ENCODE measurements around the gene PARVB.

PARVB gene

GRCh38 chr22:44026630-44027511 lies 2.8 kb downstream of the PARVB start:
- DNase-seq (ENCODE audit: low read depth, low spot score) = peak; percentile 44

- no peak for DNase-seq (ENCODE audit: low read depth, low spot score)
Observed at GRCh38 chr22:44028091-44028490, 4.0 kb downstream of the PARVB start.

- DNase-seq (ENCODE audit: low read depth, low spot score) = no peak
Observed at GRCh38 chr22:44029069-44029468, 5.0 kb downstream of the PARVB start.

DNA sequence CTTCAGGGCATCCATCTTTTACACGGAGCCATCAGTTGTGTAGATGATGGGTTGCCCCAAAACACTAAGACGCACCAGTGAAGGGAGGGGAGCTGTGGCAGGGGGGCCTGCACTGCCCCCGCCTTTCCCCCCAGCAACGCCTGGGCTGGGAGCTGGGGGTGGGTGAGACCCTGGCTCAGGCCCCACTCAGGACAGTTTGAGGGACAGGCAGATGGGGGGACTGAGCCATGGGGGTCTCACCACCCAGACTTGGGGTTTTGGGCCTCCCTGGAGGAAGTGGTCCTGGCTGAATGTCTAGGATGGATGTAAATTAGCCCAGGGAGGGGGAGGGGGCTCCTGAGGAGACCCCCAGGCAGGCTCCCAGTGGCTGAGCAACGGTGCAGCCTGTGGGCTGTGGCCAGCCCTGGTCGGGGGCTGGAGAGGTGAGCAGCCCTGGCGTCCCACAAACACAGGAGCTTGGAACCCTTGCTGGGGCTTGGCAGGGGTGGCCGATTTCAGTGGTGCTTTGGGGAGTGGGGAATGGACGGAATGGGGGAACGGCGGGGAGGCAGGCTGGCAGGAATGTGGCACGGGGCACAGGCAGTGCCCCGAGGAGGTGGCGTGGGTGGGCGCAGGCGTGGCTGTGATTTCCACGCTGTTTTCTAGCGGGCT lies 6.1 kb downstream of the PARVB start:
- DNase-seq (ENCODE audit: low read depth, low spot score) = no peak

GRCh38 chr22:44030702-44031082 lies 6.6 kb downstream of the PARVB start:
- DNase-seq (ENCODE audit: low read depth, low spot score) = no peak

- no peak for DNase-seq (ENCODE audit: low read depth, low spot score)
Observed at GRCh38 chr22:44031158-44031952, 7.3 kb downstream of the PARVB start.

DNA sequence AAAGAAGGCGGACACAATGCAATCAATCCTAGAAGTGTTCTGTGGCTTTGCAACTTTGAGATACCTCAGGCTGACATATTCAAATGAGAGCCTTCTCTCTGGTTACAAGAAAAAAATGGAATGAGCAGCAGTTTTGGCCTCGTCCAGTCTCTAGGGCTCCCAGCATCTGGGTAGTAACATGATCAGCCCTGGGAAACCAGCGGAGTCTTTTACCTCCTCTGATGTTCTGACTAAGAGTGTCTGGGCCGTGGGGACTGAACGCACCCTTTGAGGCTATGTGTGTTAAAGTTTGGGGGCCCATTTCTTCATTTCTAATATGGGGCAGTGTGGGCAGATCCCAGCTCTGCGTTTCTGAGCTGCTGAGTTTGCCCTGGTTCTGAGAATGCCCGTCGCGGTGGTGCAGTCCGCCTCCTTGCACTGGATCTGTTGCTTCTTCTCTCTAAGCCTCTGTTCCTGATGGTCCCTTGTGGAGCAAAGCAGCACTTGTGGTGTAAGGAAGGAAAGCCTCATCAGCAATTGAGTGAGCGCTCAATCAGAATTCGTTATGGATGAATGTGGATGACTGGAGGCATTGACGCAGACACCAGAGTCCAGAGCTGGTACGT lies 8.1 kb downstream of the PARVB start:
- DNase-seq (ENCODE audit: low read depth, low spot score) = no peak

GRCh38 chr22:44033287-44033686 lies 9.2 kb downstream of the PARVB start:
- no peak for DNase-seq (ENCODE audit: low read depth, low spot score)

- peak; percentile 47 for DNase-seq (ENCODE audit: low read depth, low spot score)
Observed at GRCh38 chr22:44033694-44034093, 9.6 kb downstream of the PARVB start.

DNA sequence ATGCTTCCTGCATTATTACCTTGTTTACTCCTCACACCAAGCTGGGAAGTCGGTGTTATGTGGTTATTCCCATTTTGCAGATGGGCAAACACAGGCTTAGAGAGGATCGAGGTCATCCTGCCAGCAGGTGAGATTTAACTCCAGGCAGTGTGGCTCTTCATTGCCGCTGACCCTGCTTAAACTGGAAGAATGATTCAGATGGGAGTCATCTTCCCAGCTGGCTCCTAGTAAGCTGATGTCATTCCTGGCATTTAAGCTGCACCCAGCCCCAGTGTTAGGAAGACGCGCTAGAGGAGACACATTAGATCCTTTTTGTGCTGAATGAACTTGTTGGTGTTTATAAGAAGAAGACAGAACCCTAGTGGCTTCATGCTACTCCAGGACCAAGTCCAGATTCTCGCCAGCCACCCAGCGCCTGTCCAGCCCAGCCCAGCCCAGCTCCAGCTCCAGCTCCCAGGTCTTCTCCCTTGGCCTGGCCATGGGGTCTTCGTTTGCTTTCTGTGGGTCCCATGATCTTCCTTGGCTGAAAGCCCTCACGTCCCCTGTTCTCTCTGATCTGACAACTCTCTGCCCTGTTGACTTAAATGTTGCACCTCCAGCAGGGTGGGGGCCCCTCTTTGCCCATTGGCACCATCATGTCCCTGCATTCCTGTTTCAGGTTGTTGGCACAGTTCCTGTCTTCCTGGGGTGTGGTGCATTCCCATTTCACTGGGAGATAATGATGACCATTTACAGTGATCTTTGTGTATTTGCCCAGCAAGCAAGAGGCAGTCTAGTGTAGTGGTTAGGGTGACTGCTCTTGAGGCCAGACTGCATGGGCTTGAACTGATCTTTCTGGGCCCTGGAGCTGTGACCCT lies 13.6 kb downstream of the PARVB start:
- DNase-seq (ENCODE audit: low read depth, low spot score) = peak; percentile 66

DNA sequence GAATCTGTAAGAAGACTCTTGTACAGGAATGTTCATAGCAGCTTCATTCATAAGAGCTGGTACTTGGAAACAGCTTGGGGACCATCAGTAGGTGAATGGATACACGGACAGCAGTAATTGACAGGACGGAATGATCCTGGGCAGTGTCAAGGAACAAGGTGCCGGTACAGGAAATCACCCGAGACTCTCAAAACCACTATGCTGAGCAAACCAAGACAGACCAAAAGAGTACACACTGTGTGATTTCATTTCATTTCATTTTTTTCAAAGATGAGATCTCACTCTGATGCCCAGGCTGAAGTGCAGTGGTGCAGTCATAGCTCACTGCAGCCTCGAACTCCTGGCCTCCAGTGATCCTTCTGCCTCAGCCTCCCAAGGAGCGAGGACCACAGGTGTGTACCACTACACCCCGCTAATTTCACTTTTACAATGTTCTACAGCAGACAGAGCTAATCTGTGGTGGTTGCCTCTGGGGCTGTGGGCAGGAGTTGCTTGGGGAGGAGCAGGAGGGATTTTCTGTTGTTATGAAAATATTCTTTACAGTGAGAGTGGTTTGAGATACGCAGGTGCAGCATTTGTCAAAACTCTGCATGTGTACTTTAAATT lies 15.6 kb downstream of the PARVB start:
- DNase-seq (ENCODE audit: low read depth, low spot score) = no peak

DNA sequence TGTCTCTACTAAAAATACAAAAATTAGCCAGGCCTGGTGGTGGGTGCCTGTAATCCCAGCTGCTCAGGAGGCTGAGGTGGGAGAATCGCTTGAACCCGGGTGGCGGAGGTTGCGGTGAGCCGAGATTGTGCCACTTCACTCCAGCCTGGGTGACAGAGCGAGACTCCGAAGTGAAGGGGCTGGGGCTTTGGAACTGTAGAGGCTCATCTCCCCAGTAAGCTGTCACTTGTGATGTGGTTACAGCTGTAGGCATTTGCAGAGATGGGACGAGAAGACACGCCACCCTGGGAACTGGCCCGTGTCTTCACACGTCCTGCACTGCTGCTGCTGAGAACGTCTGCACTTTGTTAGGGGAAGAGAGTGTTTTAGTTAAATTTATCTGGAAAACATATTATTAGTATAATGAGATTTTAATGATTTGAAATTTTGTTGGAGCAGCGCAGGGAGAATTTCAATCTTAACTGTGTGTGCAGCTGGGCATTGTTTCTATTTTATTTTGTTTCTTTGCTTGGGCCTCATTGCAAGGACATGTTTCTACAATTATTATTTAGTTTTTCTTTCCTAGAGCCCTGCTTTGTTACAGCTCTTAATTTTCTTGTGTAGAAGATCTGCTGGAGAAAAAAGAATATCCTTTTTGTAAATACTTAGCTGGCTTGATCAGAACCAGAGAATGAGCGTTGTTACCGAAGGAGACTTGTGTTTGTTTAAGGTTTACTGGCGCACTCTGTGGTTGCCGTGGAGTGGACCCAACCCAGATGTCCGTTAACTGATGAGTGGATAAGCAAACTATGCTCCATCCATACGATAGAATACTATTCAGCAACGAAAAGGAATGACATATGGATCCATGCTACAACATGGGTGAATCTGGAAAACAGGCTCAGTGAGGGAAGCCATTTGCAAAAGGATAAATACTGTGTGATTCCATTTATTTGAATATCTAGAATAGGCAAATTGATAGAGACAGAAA lies 18.4 kb downstream of the PARVB start:
- no peak for DNase-seq (ENCODE audit: low read depth, low spot score)

- no peak for DNase-seq (ENCODE audit: low read depth, low spot score)
Observed at GRCh38 chr22:44045145-44045544, 21.0 kb downstream of the PARVB start.

- DNase-seq (ENCODE audit: low read depth, low spot score) = no peak
Observed at GRCh38 chr22:44046485-44047141, 22.5 kb downstream of the PARVB start.

- no peak for DNase-seq (ENCODE audit: low read depth, low spot score)
Observed at GRCh38 chr22:44047891-44048301, 23.8 kb downstream of the PARVB start.

- no peak for DNase-seq (ENCODE audit: low read depth, low spot score)
Observed at GRCh38 chr22:44049486-44050231, 25.6 kb downstream of the PARVB start.

DNA sequence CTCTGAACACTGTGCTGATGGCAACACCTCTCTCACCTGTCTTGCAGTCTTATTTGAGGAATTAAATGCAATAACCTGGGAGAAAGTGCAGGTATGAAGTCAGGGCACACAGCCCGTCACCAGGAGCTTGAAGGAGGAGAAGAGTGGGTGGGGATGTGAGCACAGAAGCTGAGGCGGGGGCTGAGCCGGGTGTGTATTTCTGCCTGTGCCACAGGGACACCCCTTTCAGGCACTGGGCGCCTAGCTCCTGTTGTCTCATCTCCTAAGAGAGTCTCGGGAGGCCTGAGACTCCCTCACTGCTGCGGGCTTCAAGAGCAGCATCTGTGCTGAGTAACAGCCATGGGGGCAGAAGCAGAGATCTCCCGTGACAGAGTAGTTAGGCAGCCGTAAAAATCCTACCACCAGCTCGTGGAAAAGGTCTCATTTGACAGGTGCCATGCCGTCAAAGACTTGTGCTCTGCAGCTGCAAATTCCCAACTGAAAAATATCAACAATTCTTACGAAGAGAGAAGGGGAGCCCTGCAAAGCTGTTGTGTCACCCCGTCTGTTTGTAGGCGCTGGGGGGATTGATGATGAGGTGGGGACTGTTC lies 26.8 kb downstream of the PARVB start:
- DNase-seq (ENCODE audit: low read depth, low spot score) = no peak

GRCh38 chr22:44051358-44051757 lies 27.3 kb downstream of the PARVB start:
- no peak for DNase-seq (ENCODE audit: low read depth, low spot score)

All from brain pericyte (primary cell).